Liver (tissue), 9 donors: ENCODE results near the gene SMYD2. TPM values are rescaled to one million over a fixed set of nuclear protein-coding genes. Genes with fewer than 3 reads are reported as not detected.
A peak's percentile ranks its signal among the peaks of the same experiment; 100 is the strongest.

Experiments used
- DNase-seq: peaks from one replicate; pipeline ENCODE4 v3.0.0-alpha.2; 2017; ENCODE audit warnings: low spot score
- H3K27ac ChIP-seq, 2 donors: one replicate each; pipeline ENCODE4 v1.7.0; 2013; ENCODE audit warnings: inconsistent platforms in 2 of 2, low read length in 2 of 2, control low read depth in 1 of 2, low read depth in 1 of 2, mild to moderate bottlenecking in 1 of 2
- H3K27me3 ChIP-seq, 4 donors: one replicate each; pipeline versions ENCODE4 v1.6.1 to v1.7.0; 2013; ENCODE audit warnings: low read length in 3 of 4, inconsistent platforms in 1 of 4, mild to moderate bottlenecking in 1 of 4, moderate library complexity in 1 of 4; ENCODE audit not compliant: control insufficient read depth in 4 of 4, insufficient read depth in 4 of 4
- H3K36me3 ChIP-seq, 4 donors: one replicate each; pipeline versions ENCODE4 v1.6.1 to v1.7.0; 2013; ENCODE audit warnings: low read length in 3 of 4, mild to moderate bottlenecking in 3 of 4, low read depth in 1 of 4, moderate library complexity in 1 of 4; ENCODE audit not compliant: control insufficient read depth in 4 of 4, insufficient read depth in 3 of 4
- H3K4me1 ChIP-seq, 4 donors: one replicate each; pipeline versions ENCODE4 v1.6.1 to v1.7.0; 2013; ENCODE audit warnings: low read length in 3 of 4, mild to moderate bottlenecking in 3 of 4, moderate library complexity in 1 of 4; ENCODE audit not compliant: control insufficient read depth in 4 of 4, insufficient read depth in 4 of 4
- H3K4me3 ChIP-seq, 3 donors: one replicate each; pipeline versions ENCODE4 v1.6.1 to v1.7.0; 2013; ENCODE audit warnings: low read length in 3 of 3, control low read depth in 1 of 3, low read depth in 1 of 3, mild to moderate bottlenecking in 1 of 3
- H3K9ac ChIP-seq, 2 donors: one replicate each; pipeline ENCODE4 v1.7.0; 2013; ENCODE audit warnings: low read length in 2 of 2, mild to moderate bottlenecking in 2 of 2, moderate library complexity in 2 of 2, control low read depth in 1 of 2, low read depth in 1 of 2
- H3K9me3 ChIP-seq, 4 donors: one replicate each; pipeline versions ENCODE4 v1.6.1 to v1.7.0; 2013; ENCODE audit warnings: low read length in 3 of 4; ENCODE audit not compliant: control insufficient read depth in 4 of 4
- ATF3 ChIP-seq: IDR thresholded peaks from 2 replicates; pipeline ENCODE4 v1.6.1; 2016; ENCODE audit warnings: antibody characterized with exemption
- CTCF ChIP-seq: fragments of 150-350 bp; IDR thresholded peaks from 2 replicates; pipeline ENCODE4 v1.5.1; 2017; ENCODE audit warnings: improper control_type of control experiment, low read depth, low read length; ENCODE audit not compliant: missing input control
- EGR1 ChIP-seq, 2 donors: IDR thresholded peaks; 2 replicates each; pipeline ENCODE4 v1.6.1; 2016 to 2018; ENCODE audit warnings: antibody characterized with exemption in 2 of 2, low read depth in 2 of 2
- FOXA1 ChIP-seq: IDR thresholded peaks from 2 replicates; pipeline ENCODE4 v1.6.1; 2016; ENCODE audit warnings: antibody characterized with exemption
- FOXA2 ChIP-seq: IDR thresholded peaks from 2 replicates; pipeline ENCODE4 v1.6.1; 2016; ENCODE audit warnings: antibody characterized with exemption
- GABPA ChIP-seq, 2 donors: IDR thresholded peaks in 1 of 2; conservative IDR thresholded peaks in 1 of 2; 2 replicates each; pipeline ENCODE4 v1.6.1; 2016; ENCODE audit warnings: antibody characterized with exemption in 2 of 2, mild to moderate bottlenecking in 1 of 2, moderate library complexity in 1 of 2
- HNF4A ChIP-seq, 2 donors: conservative IDR thresholded peaks; 2 replicates each; pipeline ENCODE4 v1.6.1; 2016; ENCODE audit warnings: antibody characterized with exemption in 2 of 2, mild to moderate bottlenecking in 2 of 2
- HNF4G ChIP-seq: IDR thresholded peaks from 2 replicates; pipeline ENCODE4 v1.6.1; 2016; ENCODE audit warnings: antibody characterized with exemption
- JUND ChIP-seq, 2 donors: IDR thresholded peaks; 2 replicates each; pipeline ENCODE4 v1.6.1; 2016; ENCODE audit warnings: antibody characterized with exemption in 2 of 2
- MAX ChIP-seq: IDR thresholded peaks from 2 replicates; pipeline ENCODE4 v1.6.1; 2016; ENCODE audit warnings: antibody characterized with exemption
- NR2F2 ChIP-seq: IDR thresholded peaks from 2 replicates; pipeline ENCODE4 v1.6.1; 2016; ENCODE audit warnings: antibody characterized with exemption
- RAD21 ChIP-seq, 2 donors: IDR thresholded peaks; 2 replicates each; pipeline ENCODE4 v1.6.1; 2016; ENCODE audit warnings: antibody characterized with exemption in 2 of 2, mild to moderate bottlenecking in 2 of 2
- REST ChIP-seq: IDR thresholded peaks from 2 replicates; pipeline ENCODE4 v1.6.1; 2016; ENCODE audit warnings: antibody characterized with exemption, mild to moderate bottlenecking
- RXRA ChIP-seq, 2 donors: IDR thresholded peaks; 2 replicates each; pipeline ENCODE4 v1.6.1; 2017 to 2018; ENCODE audit warnings: antibody characterized with exemption in 2 of 2, mild to moderate bottlenecking in 1 of 2
- SP1 ChIP-seq: IDR thresholded peaks from 2 replicates; pipeline ENCODE4 v1.6.1; 2018; ENCODE audit warnings: antibody characterized with exemption, mild to moderate bottlenecking
- TAF1 ChIP-seq: conservative IDR thresholded peaks from 2 replicates; pipeline ENCODE4 v1.6.1; 2016; ENCODE audit warnings: antibody characterized with exemption, mild to moderate bottlenecking
- YY1 ChIP-seq: IDR thresholded peaks from 2 replicates; pipeline ENCODE4 v1.6.1; 2016; ENCODE audit warnings: antibody characterized with exemption, mild to moderate bottlenecking
- ZBTB33 ChIP-seq: IDR thresholded peaks from 2 replicates; pipeline ENCODE4 v1.6.1; 2016; ENCODE audit warnings: antibody characterized with exemption
- WGBS: extraction: QIAGEN DNeasy Blood & Tissue Kit; methylation state at CpG from one replicate; pipeline ENCODE4 v1.1.7; 2013; 5-methylcytosine and 5-hydroxymethylcytosine counted together
- polyA plus RNA-seq, 2 donors: library from polyadenylated mRNA; stranded (reverse) in 1 of 2; unstranded in 1 of 2; fragments of 200-250 nt in 1 of 2; fragments of >200 nt in 1 of 2; fragmentation: Nextera tagmentation in 1 of 2; extraction: Ambion mirVana in 1 of 2; gene quantifications; one replicate each; pipeline versions ENCODE4 v1.2.1 to v1.2.3, GENCODE V29; 2013 to 2015
- total RNA-seq, 2 donors: library from RNA; depleted of rRNA; stranded (reverse); fragments of >200 nt; gene quantifications; one replicate each; pipeline ENCODE4 v1.2.3, GENCODE V29; 2014
- donor health status: healthy.
- donor health status: healthy.
- donor health status: healthy.
- donor health status: healthy.
- donor health status: healthy.

The SMYD2 gene
- total and polyA plus RNA-seq, 4 donors = 11.9 to 20.2 (median 17.2) TPM

- Histone ChIP-seq H3K9ac (no peak overlapping the region), H3K27ac (no peak overlapping the region)
These were observed 39.0 kb downstream of the SMYD2 start for GRCh38 chr1:214319938-214320337.

GRCh38 chr1:214321705-214322453 is 40.9 kb downstream of the SMYD2 start:
- H3K27ac ChIP-seq = no peak overlapping the region
- no peak overlapping the region for H3K4me3 ChIP-seq
- 94% methylated on average over 5 of the region's 5 CpGs for WGBS
- H3K9ac ChIP-seq = no peak overlapping the region
- H3K27me3 ChIP-seq = no peaks in the 10 kb centered on the region
- peaks cover 2 to 7% (median 6%) of the 10 kb centered on the region in 4 donors for H3K4me1 ChIP-seq
- TF ChIP-seq CTCF (no peak), NR2F2 (no peak), RAD21 (IDR thresholded peaks at IDR 0.05) (no peak), MAX (no peak), GABPA (IDR thresholded peaks at IDR 0.05 in 1 of 2, conservative IDR thresholded peaks at IDR 0.05 in 1 of 2) (no peak), FOXA1 (no peak), REST (no peak), FOXA2 (no peak), HNF4G (no peak), HNF4A (conservative IDR thresholded peaks at IDR 0.05) (no peak), RXRA (IDR thresholded peaks at IDR 0.05) (no peak), YY1 (no peak), TAF1 (no peak), EGR1 (IDR thresholded peaks at IDR 0.05; ENCODE audit: low read depth in 2 of 2) (no peak), JUND (IDR thresholded peaks at IDR 0.05) (no peak), SP1 (no peak), ZBTB33 (no peak), ATF3 (no peak)
- H3K36me3 ChIP-seq = peaks cover 0 to 3% (median 1%) of the 10 kb centered on the region in 4 donors
- no peak for DNase-seq
- H3K9me3 ChIP-seq = no peaks in the 10 kb centered on the region

More at GRCh38 chr1:214319938-214320337, 39.0 kb downstream of the SMYD2 start:
- no peaks in the 10 kb centered on the region for H3K27me3 ChIP-seq
- H3K4me3 ChIP-seq = no peak overlapping the region
- no peak for DNase-seq
- no peaks in the 10 kb centered on the region for H3K9me3 ChIP-seq
- whole genome bisulfite sequencing = 80% methylated on average over 5 of the region's 5 CpGs
- peaks cover 0 to 16% (median 1%) of the 10 kb centered on the region in 4 donors for H3K4me1 ChIP-seq
- peaks cover 0 to 3% (median 1%) of the 10 kb centered on the region in 4 donors for H3K36me3 ChIP-seq
- TF ChIP-seq FOXA1 (no peak), RAD21 (IDR thresholded peaks at IDR 0.05) (peak in 1 of 2 donors; percentile 20), EGR1 (IDR thresholded peaks at IDR 0.05; ENCODE audit: low read depth in 2 of 2) (no peak)
